Cerebellar nuclear complex (tissue), 1 donor: ENCODE data around the gene PHACTR4.
"Not testable (repeated sequence)": the region's sequence is repeated elsewhere in the genome, so short reads cannot be mapped to it uniquely, and the experiment has no call there.

Source experiments
- DNase-seq, 2 experiments: peaks; one replicate each; lab custom pipeline; 2025; lab: John Stamatoyannopoulos, UW

PHACTR4 gene

GRCh38 chr1:28371010-28371377 lies 1.5 kb downstream of the PHACTR4 start:
- DNase-seq = no peak

GRCh38 chr1:28373450-28373849 lies 3.9 kb downstream of the PHACTR4 start:
- DNase-seq = not testable (repeated sequence)

GRCh38 chr1:28374297-28374696 lies 4.8 kb downstream of the PHACTR4 start:
- DNase-seq = no peak

GRCh38 chr1:28375598-28375997 lies 6.1 kb downstream of the PHACTR4 start:
- DNase-seq = not testable (repeated sequence)

GRCh38 chr1:28376195-28376594 lies 6.7 kb downstream of the PHACTR4 start:
- DNase-seq = not testable (repeated sequence)

- DNase-seq = no peak
These were observed 9.4 kb downstream of the PHACTR4 start for GRCh38 chr1:28378906-28379305.

GRCh38 chr1:28380394-28380793 lies 10.9 kb downstream of the PHACTR4 start:
- DNase-seq = no peak

- DNase-seq = not testable (repeated sequence)
These were observed 14.2 kb downstream of the PHACTR4 start for GRCh38 chr1:28383785-28384184.

GRCh38 chr1:28392027-28392652 lies 22.6 kb downstream of the PHACTR4 start:
- no peak for DNase-seq

- no peak for DNase-seq
These were observed 24.6 kb downstream of the PHACTR4 start for GRCh38 chr1:28394136-28394535.

GRCh38 chr1:28395181-28395580 lies 25.6 kb downstream of the PHACTR4 start:
- no peak for DNase-seq

GRCh38 chr1:28401760-28402159 lies 32.2 kb downstream of the PHACTR4 start:
- DNase-seq = no peak

GRCh38 chr1:28409090-28409489 lies 39.5 kb downstream of the PHACTR4 start:
- DNase-seq = no peak

- no peak for DNase-seq
These were observed 42.1 kb downstream of the PHACTR4 start for GRCh38 chr1:28411656-28412055.

- DNase-seq = no peak
These were observed 43.2 kb downstream of the PHACTR4 start for GRCh38 chr1:28412731-28413130.

- no peak for DNase-seq
These were observed 47.1 kb downstream of the PHACTR4 start for GRCh38 chr1:28416509-28417194.

- no peak for DNase-seq
These were observed 47.9 kb downstream of the PHACTR4 start for GRCh38 chr1:28417441-28417922.

- no peak for DNase-seq
These were observed 48.5 kb downstream of the PHACTR4 start for GRCh38 chr1:28417926-28418637.

- DNase-seq = no peak
These were observed 52.2 kb downstream of the PHACTR4 start for GRCh38 chr1:28421744-28422143.

GRCh38 chr1:28426831-28427230 lies 57.3 kb downstream of the PHACTR4 start:
- DNase-seq = no peak

- no peak for DNase-seq
These were observed 58.5 kb downstream of the PHACTR4 start for GRCh38 chr1:28428012-28428411.

GRCh38 chr1:28428990-28429520 lies 59.5 kb downstream of the PHACTR4 start:
- no peak for DNase-seq
